HCT116 (cell line): ENCODE measurements around the gene PSAP. TPM values are rescaled to one million over a fixed set of nuclear protein-coding genes. Genes with fewer than 3 reads are reported as not detected.

Source experiments
- ATAC-seq: fragments of 200-7000 bp; cut with Tn5 transposase; 2 replicates; pipeline ENCODE4 v1.9.1; 2020; ENCODE audit warnings: mild to moderate bottlenecking, moderate library complexity
- BruUV-seq: library from RNA; stranded (reverse); fragments of 400-500 nt; replicated peaks from 2 replicates; lab custom pipeline; 2021; lab: Mats Ljungman, UMichigan
- CTCF ChIA-PET: fragments of 300-600 bp; sonication (Branson Sonifier 250); formaldehyde crosslinking; loops from one replicate; lab custom pipeline; 2021; ENCODE audit warnings: antibody characterized with exemption; lab: Charles Lee
- POLR2A ChIA-PET: fragments of 300-600, 350-600 bp; sonication (Branson Sonifier 250); formaldehyde crosslinking; loops from one replicate; lab custom pipeline; 2021; ENCODE audit warnings: antibody characterized with exemption; lab: Charles Lee
- RAD21 ChIA-PET, 2 experiments: fragments of 300-600 bp; sonication (Branson Sonifier 250); formaldehyde crosslinking; loops; one replicate each; lab custom pipeline; 2023; ENCODE audit warnings: low total read pairs in 2 of 2; ENCODE audit not compliant: uncharacterized antibody in 2 of 2, unreplicated experiment in 2 of 2, low non-redundant PET in 1 of 2; lab: Charles Lee
- DNase-seq: peaks from one replicate; pipeline ENCODE4 v3.0.0-alpha.2; 2010; ENCODE audit warnings: low read depth, low spot score
- H2AFZ ChIP-seq: fragments of 200-600 bp; shearing (Covaris generic), sonication (generic); 2 replicates; pipeline ENCODE4 v1.6.1; 2017; ENCODE audit warnings: low read depth, mixed run types, mixed read lengths, antibody characterized with exemption, low read length; ENCODE audit not compliant: poor library complexity, severe bottlenecking
- H3K27ac ChIP-seq: 2 replicates; pipeline ENCODE4 v1.5.1; 2012; ENCODE audit warnings: low read depth, low read length
- H3K27me3 ChIP-seq: fragments of 200-600 bp; sonication (generic); 2 replicates; pipeline ENCODE4 v1.6.1; 2016; ENCODE audit warnings: mixed run types, low read length, mixed read lengths; ENCODE audit not compliant: insufficient read depth
- H3K36me3 ChIP-seq, 2 experiments: fragments of 200-500 bp in 1 of 2; fragments of 200-600 bp in 1 of 2; sonication (Bioruptor generic) in 1 of 2; sonication (generic) in 1 of 2; 2 replicates each; pipeline versions ENCODE4 v1.5.1 to v1.6.1; 2014 to 2016; ENCODE audit warnings: low read length in 2 of 2, inconsistent platforms in 1 of 2, mixed read lengths in 1 of 2, mixed run types in 1 of 2; ENCODE audit not compliant: insufficient read depth in 2 of 2, control insufficient read depth in 1 of 2
- H3K4me1 ChIP-seq, 2 experiments: fragments of 200-600 bp in 1 of 2; sonication (generic) in 1 of 2; 2 replicates each; pipeline versions ENCODE4 v1.5.1 to v1.6.1; 2012 to 2017; ENCODE audit warnings: low read length in 2 of 2, inconsistent platforms in 1 of 2, mild to moderate bottlenecking in 1 of 2, mixed read lengths in 1 of 2, mixed run types in 1 of 2, moderate library complexity in 1 of 2; ENCODE audit not compliant: insufficient read depth in 2 of 2, control insufficient read depth in 1 of 2
- H3K4me2 ChIP-seq: fragments of 200-600 bp; sonication (generic); 2 replicates; pipeline ENCODE4 v1.6.1; 2017; ENCODE audit warnings: mixed run types, low read length, mixed read lengths
- H3K4me3 ChIP-seq, 2 experiments: fragments of 200-600 bp in 1 of 2; sonication (generic) in 1 of 2; replicated peaks in 1 of 2; 2 replicates each; pipeline ENCODE4 v1.5.1; 2011 to 2016; ENCODE audit warnings: low read length in 2 of 2, control low read depth in 1 of 2, low read depth in 1 of 2, mild to moderate bottlenecking in 1 of 2, mixed read lengths in 1 of 2, mixed run types in 1 of 2
- H3K79me2 ChIP-seq: fragments of 200-600 bp; sonication (generic); 2 replicates; pipeline ENCODE4 v1.6.1; 2017; ENCODE audit warnings: mild to moderate bottlenecking, mixed run types, low read length, moderate library complexity, mixed read lengths; ENCODE audit not compliant: insufficient read depth
- H3K9ac ChIP-seq: fragments of 200-600 bp; sonication (generic); 2 replicates; pipeline ENCODE4 v1.6.1; 2016; ENCODE audit warnings: low read length, mixed read lengths
- H3K9me2 ChIP-seq: fragments of 200-600 bp; sonication (generic), shearing (Covaris generic); 2 replicates; pipeline ENCODE4 v1.6.1; 2017; ENCODE audit warnings: mixed run types, mild to moderate bottlenecking, moderate library complexity; ENCODE audit not compliant: insufficient read depth
- H3K9me3 ChIP-seq, 2 experiments: fragments of 200-500 bp in 1 of 2; fragments of 200-600 bp in 1 of 2; sonication (Bioruptor generic) in 1 of 2; sonication (generic) in 1 of 2; 2 replicates each; pipeline ENCODE4 v1.6.1; 2014 to 2017; ENCODE audit warnings: low read length in 2 of 2, mixed read lengths in 2 of 2, inconsistent platforms in 1 of 2, low read depth in 1 of 2, mild to moderate bottlenecking in 1 of 2, mixed run types in 1 of 2, moderate library complexity in 1 of 2; ENCODE audit not compliant: control insufficient read depth in 1 of 2, insufficient read depth in 1 of 2
- H4K20me1 ChIP-seq: fragments of 200-600 bp; sonication (generic), shearing (Covaris generic); 2 replicates; pipeline ENCODE4 v1.6.1; 2017; ENCODE audit warnings: mixed run types, mild to moderate bottlenecking, moderate library complexity; ENCODE audit not compliant: insufficient read depth
- CTCF ChIP-seq, 3 experiments: fragments of 200-600 bp in 1 of 3; sonication (generic) in 1 of 3; IDR thresholded peaks in 2 of 3; conservative IDR thresholded peaks in 1 of 3; 2 replicates each; pipeline ENCODE4 v1.5.1; 2012 to 2017; ENCODE audit warnings: low read depth in 2 of 3, low read length in 2 of 3, antibody characterized with exemption in 1 of 3, borderline replicate concordance in 1 of 3, control low read depth in 1 of 3, mild to moderate bottlenecking in 1 of 3, mixed read lengths in 1 of 3, mixed run types in 1 of 3, moderate library complexity in 1 of 3; ENCODE audit not compliant: insufficient read depth in 1 of 3
- EGR1 ChIP-seq: IDR thresholded peaks from 2 replicates; pipeline ENCODE4 v1.6.1; 2012; ENCODE audit warnings: low read depth
- EZH2 ChIP-seq: fragments of 200-600 bp; sonication (generic); IDR thresholded peaks from 2 replicates; pipeline ENCODE4 v1.6.1; 2017; ENCODE audit warnings: antibody characterized with exemption, mixed run types
- FOSL1 ChIP-seq: IDR thresholded peaks from 2 replicates; pipeline ENCODE4 v1.6.1; 2012; ENCODE audit warnings: low read depth
- JUND ChIP-seq: IDR thresholded peaks from 2 replicates; pipeline ENCODE4 v1.6.1; 2012
- RAD21 ChIP-seq: IDR thresholded peaks from 2 replicates; pipeline ENCODE4 v1.6.1; 2012; ENCODE audit warnings: low read depth, mild to moderate bottlenecking
- SIN3A ChIP-seq: IDR thresholded peaks from 2 replicates; pipeline ENCODE4 v1.6.1; 2012; ENCODE audit warnings: low read depth
- intact Hi-C: fragments of 100-400 bp; cut with micrococcal nuclease; formaldehyde crosslinking; loops from 2 replicates; pipeline ENCODE4 v1.10.0; 2022
- total RNA-seq: library from RNA; stranded (reverse); gene quantifications from one replicate; pipeline ENCODE4 v1.2.1, GENCODE V29; 2021; ENCODE audit not compliant: unreplicated experiment

Gene PSAP
- total RNA-seq, 1 experiment from 2014 or later = 444 TPM

DNA sequence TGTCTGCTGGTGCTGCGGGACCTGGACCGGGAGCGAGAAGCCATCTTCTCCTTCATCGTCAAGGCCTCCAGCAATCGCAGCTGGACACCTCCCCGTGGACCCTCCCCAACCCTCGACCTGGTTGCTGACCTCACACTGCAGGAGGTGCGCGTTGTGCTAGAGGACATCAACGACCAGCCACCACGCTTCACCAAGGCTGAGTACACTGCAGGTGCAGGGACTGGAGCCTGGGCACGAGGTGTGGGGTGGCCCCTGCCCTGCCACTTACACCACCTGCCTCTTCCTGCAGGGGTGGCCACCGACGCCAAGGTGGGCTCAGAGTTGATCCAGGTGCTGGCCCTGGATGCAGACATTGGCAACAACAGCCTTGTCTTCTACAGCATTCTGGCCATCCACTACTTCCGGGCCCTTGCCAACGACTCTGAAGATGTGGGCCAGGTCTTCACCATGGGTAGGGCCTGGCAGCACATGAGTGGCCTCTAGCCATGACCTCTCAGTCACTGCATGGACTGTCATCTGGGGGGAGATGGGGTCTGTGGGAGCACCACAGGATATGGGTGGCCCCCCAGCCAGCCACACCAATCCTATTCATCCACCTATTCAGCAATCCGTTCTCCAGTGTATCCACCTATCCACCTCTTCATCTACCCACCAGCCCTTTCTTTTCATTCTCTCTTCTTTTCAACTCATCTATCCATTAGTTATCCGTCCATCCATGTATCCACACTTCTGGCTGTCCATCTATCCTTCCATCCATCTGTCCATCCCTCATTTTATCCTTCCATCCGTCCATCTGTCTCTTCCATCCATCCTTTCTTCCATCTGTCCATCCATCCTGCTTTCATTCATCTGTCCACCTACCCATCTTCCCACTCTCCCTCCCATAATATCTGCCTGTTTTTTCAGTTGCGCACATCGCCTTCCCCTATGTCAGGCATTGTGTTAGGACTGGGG, 43.2 kb downstream of the PSAP start:
- Histone ChIP-seq H3K4me3 (no peak overlapping the region), H3K4me1 (peaks cover 3 to 20% of the 10 kb centered on the region in 2 experiments; a peak in 3 of 4 replicates), H2AFZ (no peak overlapping the region), H3K27ac (no peak overlapping the region), H3K9me3 (no peaks in the 10 kb centered on the region), H3K9ac (no peak overlapping the region), H4K20me1 (no peaks in the 10 kb centered on the region), H3K4me2 (no peak overlapping the region), H3K27me3 (no peaks in the 10 kb centered on the region), H3K9me2 (no peaks in the 10 kb centered on the region), H3K79me2 (no peaks in the 10 kb centered on the region), H3K36me3 (no peaks in the 10 kb centered on the region)
- DNase-seq = no peak
- no peak for TF ChIP-seq SIN3A
- no peak for TF ChIP-seq JUND
- ChIA-PET POLR2A (no interaction called here), CTCF (interaction anchor here (0.6 kb wide), 1 partner anchor 15 kb away, joined by 3 read pairs; no protein-coding TSS in a partner anchor), RAD21 (no interaction called here)
- no TSS peak for BruUV-seq
- ATAC-seq = no peak
- intact Hi-C loops = no loop called here

DNA sequence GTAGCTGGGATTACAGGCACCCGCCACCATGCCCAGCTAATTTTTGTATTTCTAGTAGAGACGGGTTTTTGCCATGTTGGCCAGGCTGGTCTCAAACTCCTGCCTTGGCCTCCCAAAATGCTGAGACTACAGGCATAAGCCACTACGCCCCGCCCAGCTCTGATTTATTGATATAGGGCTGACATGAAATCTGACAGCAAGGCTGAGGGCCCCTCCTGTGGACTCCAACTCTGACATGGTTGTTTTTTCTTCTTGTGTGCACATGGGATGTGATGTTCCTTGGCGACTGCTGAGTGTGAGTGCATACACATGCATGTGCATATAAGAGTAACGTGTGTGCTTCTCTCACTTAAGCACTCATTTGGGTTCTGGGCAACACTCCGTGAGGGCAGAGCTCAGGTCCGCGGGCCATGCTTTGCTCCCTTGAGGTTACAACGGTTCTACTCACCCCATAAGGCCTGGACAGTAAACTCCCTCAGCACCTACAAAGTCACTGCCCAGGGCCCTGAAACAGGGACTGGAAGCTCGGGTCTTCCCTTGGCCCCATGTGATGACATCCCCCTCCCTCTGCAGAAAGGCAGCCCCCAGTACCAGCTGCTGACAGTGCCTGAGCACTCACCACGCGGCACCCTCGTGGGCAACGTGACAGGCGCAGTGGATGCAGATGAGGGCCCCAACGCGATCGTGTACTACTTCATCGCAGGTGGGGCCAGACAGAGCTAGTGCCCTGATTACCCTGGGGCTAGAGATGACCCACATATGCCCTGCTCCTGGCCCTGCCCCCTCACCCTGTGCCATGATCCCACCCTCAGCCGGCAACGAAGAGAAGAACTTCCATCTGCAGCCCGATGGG, 44.1 kb downstream of the PSAP start:
- ChIA-PET POLR2A (interaction anchor here (0.9 kb wide), 1 partner anchor 44 kb away, joined by 3 read pairs; the partner anchor contains the start of gene PSAP), RAD21 (no interaction called here), CTCF (interaction anchor here (0.6 kb wide), 1 partner anchor 14 kb away, joined by 3 read pairs; no protein-coding TSS in a partner anchor)
- H3K4me1 ChIP-seq = peaks cover 3 to 11% of the 10 kb centered on the region in 2 experiments; a peak in 3 of 4 replicates
- BruUV-seq = no TSS peak
- no peaks in the 10 kb centered on the region for H3K36me3 ChIP-seq
- H3K4me2 ChIP-seq = no peak overlapping the region
- H3K27me3 ChIP-seq = no peaks in the 10 kb centered on the region
- TF ChIP-seq CTCF (IDR thresholded peaks at IDR 0.05 in 2 of 3, conservative IDR thresholded peaks at IDR 0.05 in 1 of 3; ENCODE audit: borderline replicate concordance in 1 of 3, insufficient read depth in 1 of 3, low read depth in 2 of 3, low read length in 2 of 3) (no peak), RAD21 (no peak), EZH2 (no peak), EGR1 (no peak), FOSL1 (no peak), JUND (no peak)
- no peaks in the 10 kb centered on the region for H3K9me3 ChIP-seq
- intact Hi-C loops = no loop called here
- no peak overlapping the region for H2AFZ ChIP-seq
- H3K79me2 ChIP-seq = no peaks in the 10 kb centered on the region
- DNase-seq = no peak
- H3K4me3 ChIP-seq = no peak overlapping the region
- no peak for ATAC-seq
- no peak overlapping the region for H3K27ac ChIP-seq
- no peaks in the 10 kb centered on the region for H4K20me1 ChIP-seq
- no peak overlapping the region for H3K9ac ChIP-seq
- no peaks in the 10 kb centered on the region for H3K9me2 ChIP-seq
